Trophoblast cell (in vitro differentiated cells and primary cell): ENCODE measurements around the gene BRK1.
"Not testable (repeated sequence)": the region's sequence is repeated elsewhere in the genome, so short reads cannot be mapped to it uniquely, and the experiment has no call there.

Source experiments
- DNase-seq, 2 donors: peaks; one replicate each; pipeline ENCODE4 v3.0.0-alpha.2; 2016
- H2AFZ ChIP-seq: 2 replicates; pipeline ENCODE4 v1.6.1; 2013; ENCODE audit warnings: low read length, moderate library complexity, mild to moderate bottlenecking; ENCODE audit not compliant: insufficient read depth, poor library complexity
- H2AK5ac ChIP-seq: 2 replicates; pipeline ENCODE4 v1.6.1; 2013; ENCODE audit warnings: mild to moderate bottlenecking, low read length
- H2BK120ac ChIP-seq: 2 replicates; pipeline ENCODE4 v1.6.1; 2013; ENCODE audit warnings: low read length, mild to moderate bottlenecking, moderate library complexity; ENCODE audit not compliant: insufficient read depth, poor library complexity
- H2BK12ac ChIP-seq: 2 replicates; pipeline ENCODE4 v1.6.1; 2013; ENCODE audit warnings: mild to moderate bottlenecking, low read length, moderate library complexity
- H2BK5ac ChIP-seq: 2 replicates; pipeline ENCODE4 v1.6.1; 2013; ENCODE audit warnings: low read length, low read depth, moderate library complexity, mild to moderate bottlenecking; ENCODE audit not compliant: poor library complexity
- H3K14ac ChIP-seq: 2 replicates; pipeline ENCODE4 v1.6.1; 2013; ENCODE audit warnings: mild to moderate bottlenecking, low read length
- H3K18ac ChIP-seq: 2 replicates; pipeline ENCODE4 v1.6.1; 2013; ENCODE audit warnings: mild to moderate bottlenecking, low read length
- H3K23ac ChIP-seq: 2 replicates; pipeline ENCODE4 v1.6.1; 2013; ENCODE audit warnings: low read length
- H3K27ac ChIP-seq: 2 replicates; pipeline ENCODE4 v1.5.1; 2013; ENCODE audit warnings: low read depth, mild to moderate bottlenecking, inconsistent platforms, low read length, moderate library complexity
- H3K27me3 ChIP-seq: 2 replicates; pipeline ENCODE4 v1.6.1; 2013; ENCODE audit warnings: inconsistent platforms, mild to moderate bottlenecking, low read length, moderate library complexity; ENCODE audit not compliant: insufficient read depth
- H3K36me3 ChIP-seq, 2 experiments: 1 replicate in 1 of 2; 2 replicates in 1 of 2; pipeline ENCODE4 v1.6.1; 2013; ENCODE audit warnings: low read length in 2 of 2, mild to moderate bottlenecking in 2 of 2, moderate library complexity in 1 of 2; ENCODE audit not compliant: insufficient read depth in 2 of 2, control insufficient read depth in 1 of 2
- H3K4ac ChIP-seq: 2 replicates; pipeline ENCODE4 v1.6.1; 2013; ENCODE audit warnings: low read depth, mild to moderate bottlenecking, low read length, moderate library complexity
- H3K4me1 ChIP-seq, 2 experiments: 1 replicate in 1 of 2; 2 replicates in 1 of 2; pipeline ENCODE4 v1.6.1; 2013; ENCODE audit warnings: low read length in 2 of 2, mild to moderate bottlenecking in 2 of 2, moderate library complexity in 1 of 2; ENCODE audit not compliant: insufficient read depth in 2 of 2, control insufficient read depth in 1 of 2
- H3K4me2 ChIP-seq: 2 replicates; pipeline ENCODE4 v1.6.1; 2013; ENCODE audit warnings: inconsistent platforms, mild to moderate bottlenecking, low read length, moderate library complexity
- H3K4me3 ChIP-seq: 2 replicates; pipeline ENCODE4 v1.5.1; 2013; ENCODE audit warnings: mild to moderate bottlenecking, low read depth, low read length, inconsistent platforms
- H3K79me1 ChIP-seq: one replicate; pipeline ENCODE4 v1.6.1; 2013; ENCODE audit warnings: low read length
- H3K79me2 ChIP-seq: 2 replicates; pipeline ENCODE4 v1.6.1; 2013; ENCODE audit warnings: low read length, mild to moderate bottlenecking; ENCODE audit not compliant: control insufficient read depth, insufficient read depth, poor library complexity
- H3K9ac ChIP-seq: 2 replicates; pipeline ENCODE4 v1.6.1; 2013; ENCODE audit warnings: mild to moderate bottlenecking, low read length
- H3K9me3 ChIP-seq: 2 replicates; pipeline ENCODE4 v1.6.1; 2013; ENCODE audit warnings: low read depth, mild to moderate bottlenecking, control low read depth, inconsistent platforms, low read length; ENCODE audit not compliant: insufficient read depth
- H4K12ac ChIP-seq: 2 replicates; pipeline ENCODE4 v1.6.1; 2013; ENCODE audit warnings: low read depth, mild to moderate bottlenecking, low read length, moderate library complexity
- H4K8ac ChIP-seq: 2 replicates; pipeline ENCODE4 v1.6.1; 2013; ENCODE audit warnings: low read depth, mild to moderate bottlenecking, low read length, moderate library complexity
- H4K91ac ChIP-seq: one replicate; pipeline ENCODE4 v1.6.1; 2013; ENCODE audit warnings: low read depth, mild to moderate bottlenecking, low read length, moderate library complexity
- WGBS: extraction: QIAGEN DNeasy Blood & Tissue Kit; methylation state at CpG from one replicate; pipeline ENCODE4 v1.1.7; 2013; ENCODE audit warnings: missing lambda C conversion rate; ENCODE audit not compliant: insufficient read length, insufficient coverage; ENCODE audit errors: extremely low coverage; 5-methylcytosine and 5-hydroxymethylcytosine counted together

The BRK1 gene

DNA sequence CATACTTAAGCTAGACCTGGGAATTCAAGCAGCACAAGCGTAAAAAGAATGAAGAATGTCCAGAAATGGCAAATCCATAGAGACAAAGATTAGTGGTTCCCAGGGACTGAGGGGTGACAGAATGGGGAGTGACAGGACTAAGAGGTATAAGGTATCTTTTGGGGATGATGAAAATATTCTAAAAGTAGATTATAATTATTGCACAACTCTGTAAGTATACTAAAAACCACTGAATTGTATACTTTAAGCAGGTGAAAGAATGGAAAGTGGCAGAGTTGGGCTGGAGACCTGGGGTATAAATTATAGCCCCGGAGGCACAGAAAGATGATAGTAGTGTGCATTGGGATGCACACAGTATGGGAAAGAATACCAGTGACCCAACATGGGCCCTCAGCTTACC lies 5.6 kb downstream of the BRK1 start:
- H3K36me3 ChIP-seq: peaks cover 11 to 15% of the 10 kb centered on the region in 2 experiments
- no peak overlapping the region for H3K4me2 ChIP-seq
- H2AK5ac ChIP-seq: no peak overlapping the region
- no peaks in the 10 kb centered on the region for H3K9me3 ChIP-seq
- H4K12ac ChIP-seq: no peak overlapping the region
- H3K79me2 ChIP-seq: peaks cover 1% of the 10 kb centered on the region
- no peak overlapping the region for H3K18ac ChIP-seq
- no peak overlapping the region for H2BK120ac ChIP-seq
- no peak overlapping the region for H3K4ac ChIP-seq
- no peak overlapping the region for H2BK12ac ChIP-seq
- no peak overlapping the region for H3K9ac ChIP-seq
- H3K23ac ChIP-seq: no peak overlapping the region
- H4K8ac ChIP-seq: no peak overlapping the region
- no CpG with 5 or more reads among the region's 2 CpGs for whole genome bisulfite sequencing
- H4K91ac ChIP-seq: no peak overlapping the region
- DNase-seq: no peak
- H3K27me3 ChIP-seq: no peaks in the 10 kb centered on the region
- H3K14ac ChIP-seq: no peak overlapping the region
- H3K4me3 ChIP-seq: no peak overlapping the region
- peaks cover 0 to 6% of the 10 kb centered on the region in 2 experiments for H3K4me1 ChIP-seq
- no peak overlapping the region for H3K27ac ChIP-seq
- no peak overlapping the region for H2AFZ ChIP-seq
- no peak overlapping the region for H2BK5ac ChIP-seq
- no peaks in the 10 kb centered on the region for H3K79me1 ChIP-seq

DNA sequence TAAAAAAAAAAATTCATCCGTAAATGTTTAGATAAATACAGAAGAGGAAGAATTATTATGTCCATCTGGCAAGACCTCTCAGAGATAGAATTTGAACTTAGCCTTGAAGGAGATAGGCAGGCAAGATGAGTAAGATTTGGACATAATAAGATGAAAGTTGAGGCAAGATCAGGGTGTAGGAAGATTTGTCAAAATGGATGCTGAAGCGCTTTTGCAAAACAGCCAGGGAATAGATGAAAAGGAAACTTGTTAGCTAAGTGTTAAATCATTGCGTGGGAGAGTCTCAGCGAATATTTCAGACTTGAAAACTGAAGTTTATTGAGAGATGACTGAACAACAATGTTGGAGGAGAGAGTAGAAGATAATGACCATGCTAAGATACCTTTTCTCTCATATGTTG lies 7.2 kb downstream of the BRK1 start:
- Histone ChIP-seq H3K4me2 (no peak overlapping the region), H4K12ac (no peak overlapping the region), H3K79me1 (no peaks in the 10 kb centered on the region), H3K4me1 (no peaks in the 10 kb centered on the region), H2BK5ac (no peak overlapping the region), H4K8ac (no peak overlapping the region), H2AFZ (no peak overlapping the region), H2BK120ac (no peak overlapping the region), H2BK12ac (no peak overlapping the region), H3K23ac (no peak overlapping the region), H3K9ac (no peak overlapping the region), H3K27me3 (no peaks in the 10 kb centered on the region), H3K79me2 (no peaks in the 10 kb centered on the region), H3K4me3 (no peak overlapping the region), H3K4ac (no peak overlapping the region), H2AK5ac (no peak overlapping the region), H3K36me3 (peaks cover 20 to 25% of the 10 kb centered on the region in 2 experiments), H3K9me3 (no peaks in the 10 kb centered on the region), H4K91ac (no peak overlapping the region), H3K18ac (no peak overlapping the region), H3K14ac (no peak overlapping the region), H3K27ac (no peak overlapping the region)
- no CpG with 5 or more reads among the region's 4 CpGs for WGBS
- DNase-seq: no peak

DNA sequence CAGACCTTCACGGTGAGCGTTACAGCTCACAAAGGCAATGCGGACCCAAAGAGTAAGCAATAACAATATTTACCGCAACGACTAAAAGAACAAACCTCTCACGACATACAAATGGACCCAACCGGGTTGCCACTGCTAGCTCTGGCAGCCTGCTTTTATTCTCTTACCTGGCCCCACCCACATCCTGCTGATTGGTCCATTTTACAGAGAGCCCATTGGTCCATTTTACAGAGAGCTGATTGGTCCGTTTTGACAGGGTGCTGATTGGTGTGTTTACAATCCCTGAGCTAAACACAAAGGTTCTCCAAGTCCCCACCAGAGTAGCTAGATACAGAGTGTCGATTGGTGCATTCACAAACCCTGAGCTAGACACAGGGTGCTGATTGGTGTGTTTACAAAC lies 20.4 kb downstream of the BRK1 start:
- H4K12ac ChIP-seq, H2BK120ac ChIP-seq, H2BK12ac ChIP-seq, H4K8ac ChIP-seq, H2BK5ac ChIP-seq, H3K14ac ChIP-seq, H3K9ac ChIP-seq, H3K36me3 ChIP-seq, DNase-seq, H3K18ac ChIP-seq, H3K4me3 ChIP-seq, H3K4me1 ChIP-seq, H3K79me2 ChIP-seq, H3K4ac ChIP-seq, H3K23ac ChIP-seq, H3K9me3 ChIP-seq, H3K79me1 ChIP-seq, H2AFZ ChIP-seq, H4K91ac ChIP-seq, H2AK5ac ChIP-seq, H3K4me2 ChIP-seq, H3K27ac ChIP-seq, H3K27me3 ChIP-seq: not testable (repeated sequence)
- WGBS: no CpG with 5 or more reads among the region's 9 CpGs

DNA sequence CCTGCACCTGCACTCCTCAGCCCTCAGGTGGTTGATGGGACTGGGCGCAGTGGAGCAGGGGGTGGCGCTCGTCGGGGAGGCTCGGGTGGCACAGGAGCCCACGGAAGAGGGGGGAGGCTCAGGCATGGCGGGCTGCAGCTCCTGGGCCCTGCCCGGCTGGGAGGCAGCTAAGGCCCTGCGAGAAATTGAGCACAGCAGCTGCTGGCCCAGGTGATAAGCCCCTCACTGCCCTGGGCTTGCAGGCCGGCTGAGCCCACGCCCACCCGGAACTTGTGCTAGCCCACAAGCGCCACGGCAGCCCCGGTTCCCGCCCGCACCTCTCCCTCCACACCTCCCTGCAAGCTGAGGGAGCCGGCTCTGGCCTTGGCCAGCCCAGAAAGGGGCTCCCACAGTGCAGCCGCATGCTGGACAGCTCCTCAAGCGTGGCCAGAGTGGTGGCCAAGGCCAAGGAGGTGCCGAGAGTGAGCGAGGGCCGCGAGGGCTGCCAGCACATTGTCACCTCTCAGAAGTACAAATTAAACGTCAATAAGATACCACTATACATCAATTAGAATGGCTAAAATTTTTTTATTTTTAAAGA lies 21.0 kb downstream of the BRK1 start:
- Histone ChIP-seq H2BK12ac (peak overlapping the region; percentile 13), H3K4me3 (no peak overlapping the region), H2BK120ac (no peak overlapping the region), H2AFZ (no peak overlapping the region), H4K12ac (no peak overlapping the region), H3K4me2 (no peak overlapping the region), H2AK5ac (no peak overlapping the region), H3K79me2 (no peaks in the 10 kb centered on the region), H4K91ac (no peak overlapping the region), H3K27ac (no peak overlapping the region), H3K27me3 (no peaks in the 10 kb centered on the region), H3K9me3 (peaks cover 8% of the 10 kb centered on the region), H3K23ac (no peak overlapping the region), H2BK5ac (no peak overlapping the region), H3K9ac (no peak overlapping the region), H3K36me3 (no peaks in the 10 kb centered on the region), H3K14ac (no peak overlapping the region), H3K4ac (no peak overlapping the region), H4K8ac (no peak overlapping the region), H3K18ac (no peak overlapping the region), H3K79me1 (peaks cover 2% of the 10 kb centered on the region), H3K4me1 (no peaks in the 10 kb centered on the region)
- DNase-seq: no peak
- WGBS: no CpG with 5 or more reads among the region's 25 CpGs
